NB4 (cell line): ENCODE measurements around the gene PRM2.

Experiments
- POLR2A ChIP-seq: IDR thresholded peaks from 2 replicates; pipeline ENCODE4 v1.6.1; 2011; ENCODE audit warnings: mild to moderate bottlenecking; ENCODE audit not compliant: insufficient read length; ENCODE audit errors: extremely low read depth
- TF ChIP-seq, protein P1 (sequence below): IDR thresholded peaks from one replicate; pipeline ENCODE4 v1.5.1; 2012; ENCODE audit warnings: low read depth, low read length

DNA sequence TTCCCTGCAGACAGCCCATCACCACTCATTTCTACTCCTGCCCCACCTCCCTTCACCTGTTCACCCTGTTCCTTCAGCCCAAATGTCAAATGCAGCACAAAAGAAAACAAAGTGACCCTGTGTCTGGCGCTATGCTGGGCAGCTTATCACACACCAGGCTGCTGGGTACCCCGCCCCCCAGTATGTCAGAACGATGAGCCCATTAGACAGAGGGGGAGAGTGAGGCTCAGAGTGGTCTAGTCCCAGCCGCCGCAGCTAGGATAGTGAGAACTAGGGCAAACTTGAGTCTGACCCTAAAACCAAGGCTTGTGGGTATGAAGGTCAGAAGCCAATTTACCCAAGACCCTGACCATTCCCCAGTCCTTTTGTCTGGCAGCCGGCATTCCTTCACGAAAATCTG, 11.2 kb downstream of the PRM2 start:
- TF ChIP-seq, protein P1, sequence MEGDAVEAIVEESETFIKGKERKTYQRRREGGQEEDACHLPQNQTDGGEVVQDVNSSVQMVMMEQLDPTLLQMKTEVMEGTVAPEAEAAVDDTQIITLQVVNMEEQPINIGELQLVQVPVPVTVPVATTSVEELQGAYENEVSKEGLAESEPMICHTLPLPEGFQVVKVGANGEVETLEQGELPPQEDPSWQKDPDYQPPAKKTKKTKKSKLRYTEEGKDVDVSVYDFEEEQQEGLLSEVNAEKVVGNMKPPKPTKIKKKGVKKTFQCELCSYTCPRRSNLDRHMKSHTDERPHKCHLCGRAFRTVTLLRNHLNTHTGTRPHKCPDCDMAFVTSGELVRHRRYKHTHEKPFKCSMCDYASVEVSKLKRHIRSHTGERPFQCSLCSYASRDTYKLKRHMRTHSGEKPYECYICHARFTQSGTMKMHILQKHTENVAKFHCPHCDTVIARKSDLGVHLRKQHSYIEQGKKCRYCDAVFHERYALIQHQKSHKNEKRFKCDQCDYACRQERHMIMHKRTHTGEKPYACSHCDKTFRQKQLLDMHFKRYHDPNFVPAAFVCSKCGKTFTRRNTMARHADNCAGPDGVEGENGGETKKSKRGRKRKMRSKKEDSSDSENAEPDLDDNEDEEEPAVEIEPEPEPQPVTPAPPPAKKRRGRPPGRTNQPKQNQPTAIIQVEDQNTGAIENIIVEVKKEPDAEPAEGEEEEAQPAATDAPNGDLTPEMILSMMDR, result no peak
- TF ChIP-seq POLR2A, result no peak
